AG04449 (cell line): ENCODE measurements around the gene RBP2.

ENCODE experiments used
- CTCF ChIA-PET: fragments of 350-600 bp; formaldehyde crosslinking; extraction: SDS; loops from one replicate; lab custom pipeline; 2021; ENCODE audit warnings: antibody characterized with exemption; lab: Yijun Ruan, JAX
- POLR2A ChIA-PET: fragments of 400-600, 350-600 bp; formaldehyde crosslinking; extraction: SDS; loops from one replicate; lab custom pipeline; 2020; ENCODE audit warnings: antibody characterized with exemption, inconsistent platforms; lab: Yijun Ruan, JAX
- DNase-seq: peaks from one replicate; pipeline ENCODE4 v3.0.0-alpha.2; 2010; ENCODE audit warnings: low read depth, low spot score
- H3K4me3 ChIP-seq: 2 replicates; pipeline ENCODE4 v1.5.1; 2011; ENCODE audit warnings: low read depth, mild to moderate bottlenecking, control low read depth, low read length
- CTCF ChIP-seq: IDR thresholded peaks from one replicate; pipeline ENCODE4 v1.5.1; 2011; ENCODE audit warnings: mild to moderate bottlenecking, moderate library complexity, low read length, control low read depth, inconsistent platforms; ENCODE audit not compliant: insufficient read depth; ENCODE audit errors: missing control alignments

RBP2 gene

GRCh38 chr3:139447486-139447885, 28.8 kb downstream of the RBP2 start:
- TF ChIP-seq CTCF, result no peak
- POLR2A ChIA-PET, result no interaction called here

GRCh38 chr3:139444446-139444845, 31.9 kb downstream of the RBP2 start:
- H3K4me3 ChIP-seq, result no peak overlapping the region
- DNase-seq, result no peak
- ChIA-PET POLR2A (no interaction called here), CTCF (no interaction called here)
- no peak for TF ChIP-seq CTCF

More at GRCh38 chr3:139447486-139447885, 28.8 kb downstream of the RBP2 start:
- CTCF ChIA-PET, result no interaction called here
- no peak for DNase-seq
- H3K4me3 ChIP-seq, result no peak overlapping the region

GRCh38 chr3:139443186-139443585, 33.1 kb downstream of the RBP2 start:
- CTCF ChIA-PET, result no interaction called here
- POLR2A ChIA-PET, result no interaction called here
- TF ChIP-seq CTCF, result no peak
- DNase-seq, result no peak
- no peak overlapping the region for H3K4me3 ChIP-seq

DNA sequence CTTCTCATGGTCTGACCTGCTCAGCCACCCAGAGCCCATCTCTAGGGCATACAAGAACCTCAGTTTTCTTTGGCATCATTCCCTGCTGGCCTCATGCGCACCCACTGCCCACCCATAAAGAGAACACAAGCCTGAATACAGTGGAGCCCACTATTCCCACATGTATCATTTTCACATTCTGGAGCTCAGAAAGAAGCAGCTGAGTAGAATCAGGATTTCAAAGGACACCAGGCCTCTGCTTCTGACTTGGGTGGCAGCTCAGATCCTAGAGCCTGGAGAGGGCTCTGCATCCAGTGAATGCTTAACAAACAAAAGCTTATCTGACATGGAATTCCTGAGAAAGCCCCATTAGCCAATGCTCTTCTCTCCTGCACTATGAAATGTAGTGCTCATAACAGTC, 34.7 kb downstream of the RBP2 start:
- CTCF ChIA-PET, result interaction anchor here (0.8 to 1.1 kb wide), 2 partner anchors 9 to 121 kb away, joined by 3 read pairs; no protein-coding TSS in a partner anchor
- POLR2A ChIA-PET, result no interaction called here
- no peak for DNase-seq
- no peak overlapping the region for H3K4me3 ChIP-seq
- no peak for TF ChIP-seq CTCF

DNA sequence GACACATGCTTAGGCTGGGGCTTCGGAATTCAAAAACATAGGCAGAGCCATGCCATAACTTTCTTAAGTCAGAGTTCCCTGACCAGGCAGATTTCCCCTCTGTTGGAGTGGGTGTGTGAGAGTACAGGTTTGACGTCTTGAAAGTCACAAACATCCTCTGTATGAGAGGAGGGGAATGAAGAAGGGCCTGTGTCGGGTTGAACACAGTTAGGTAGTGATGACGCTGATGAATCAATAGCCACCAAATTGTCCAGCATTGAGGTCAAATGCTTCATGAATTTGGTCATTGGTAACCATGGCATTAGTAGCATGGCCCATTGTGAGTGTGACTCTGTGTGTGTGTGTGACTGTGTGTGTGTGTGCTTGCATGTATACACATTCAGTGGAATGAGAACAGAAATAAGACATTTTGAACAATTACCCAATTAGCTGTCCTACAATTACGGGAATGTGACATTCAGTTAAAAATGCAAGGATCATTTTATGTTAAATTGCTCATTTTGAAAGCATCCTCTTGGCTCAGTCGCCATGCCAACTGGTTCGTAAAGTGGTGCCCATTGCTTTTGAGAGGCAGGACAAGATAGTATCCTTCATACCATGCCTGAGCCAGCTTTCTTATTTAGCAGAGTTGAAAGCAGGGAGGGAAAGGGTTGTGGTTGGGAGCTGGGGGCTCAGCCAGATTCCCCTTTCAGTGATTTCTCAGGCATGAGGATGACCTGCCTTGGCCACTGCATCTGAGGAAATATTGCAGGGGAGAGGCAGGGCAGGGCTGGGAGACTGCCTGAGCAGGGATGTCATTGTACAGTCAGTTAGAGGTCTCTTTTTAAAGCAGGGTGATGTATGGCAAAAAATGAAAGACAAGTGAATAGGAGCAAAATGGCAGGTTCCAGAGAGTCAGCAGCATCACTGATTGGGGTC, 35.4 kb downstream of the RBP2 start:
- no peak for DNase-seq
- TF ChIP-seq CTCF, result no peak
- POLR2A ChIA-PET, result no interaction called here
- H3K4me3 ChIP-seq, result no peak overlapping the region
- CTCF ChIA-PET, result interaction anchor here (0.8 kb wide), 1 partner anchor 121 kb away, joined by 3 read pairs; no protein-coding TSS in a partner anchor

DNA sequence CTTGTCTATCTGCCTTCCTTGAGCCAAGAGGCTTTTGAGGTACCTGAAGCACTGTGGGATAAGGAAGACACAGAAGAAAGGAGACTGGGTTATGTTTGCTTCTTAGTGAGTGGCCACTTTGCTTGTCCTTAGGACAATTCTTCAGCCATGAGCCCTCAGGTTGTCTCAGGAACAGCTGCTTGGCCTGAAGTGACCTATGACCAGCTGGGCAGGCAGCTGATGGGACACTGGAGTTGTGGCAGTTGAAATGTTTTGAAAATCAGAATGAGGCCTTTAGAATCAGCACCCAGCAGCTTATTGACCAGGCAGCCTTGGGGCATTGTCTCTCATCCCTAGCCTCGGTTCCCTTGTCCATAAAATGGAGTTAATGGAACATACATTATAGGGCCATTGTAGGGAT, 37.0 kb downstream of the RBP2 start:
- no peak for DNase-seq
- no peak for TF ChIP-seq CTCF
- H3K4me3 ChIP-seq, result no peak overlapping the region
- CTCF ChIA-PET, result interaction anchor here (0.9 to 2.1 kb wide), 2 partner anchors 11 to 12 kb away, joined by 3 to 11 read pairs; no protein-coding TSS in a partner anchor
- POLR2A ChIA-PET, result no interaction called here
